SK-N-SH (cell line): ENCODE results near the gene FRMPD4. TPM values are rescaled to one million over a fixed set of nuclear protein-coding genes. Genes with fewer than 3 reads are reported as not detected.

Source experiments
- CTCF ChIA-PET: fragments of 300-600, 350-600 bp; formaldehyde crosslinking; extraction: SDS; loops from one replicate; lab custom pipeline; 2021; lab: Yijun Ruan, JAX
- POLR2A ChIA-PET: fragments of 350-600 bp; sonication (Branson Sonifier 250); formaldehyde crosslinking; extraction: SDS; loops from one replicate; lab custom pipeline; 2020; ENCODE audit warnings: antibody characterized with exemption, inconsistent platforms; lab: Yijun Ruan, JAX
- DNase-seq: peaks from one replicate; pipeline ENCODE4 v3.0.0; 2012
- H2AFZ ChIP-seq: fragments of 200-600 bp; sonication (generic); 2 replicates; pipeline ENCODE4 v1.8.1; 2016; ENCODE audit warnings: antibody characterized with exemption, mild to moderate bottlenecking, low read depth
- H3F3A ChIP-seq: fragments of 200-600 bp; sonication (generic); replicated peaks from 2 replicates; pipeline ENCODE3; 2016; ENCODE audit warnings: antibody characterized with exemption, mild to moderate bottlenecking; ENCODE audit not compliant: insufficient read depth
- H3K27ac ChIP-seq, 2 experiments: fragments of 200-500 bp in 1 of 2; fragments of 200-600 bp in 1 of 2; sonication (Bioruptor generic) in 1 of 2; sonication (generic), shearing (Covaris generic) in 1 of 2; 2 replicates each; pipeline versions ENCODE4 v1.5.1 to v1.6.1; 2014 to 2016; ENCODE audit warnings: low read depth in 2 of 2, inconsistent platforms in 1 of 2, low read length in 1 of 2, mild to moderate bottlenecking in 1 of 2, mixed read lengths in 1 of 2
- H3K27me3 ChIP-seq: fragments of 200-600 bp; sonication (generic), shearing (Covaris generic); 2 replicates; pipeline ENCODE4 v1.6.1; 2016; ENCODE audit warnings: mixed run types; ENCODE audit not compliant: insufficient read depth
- H3K36me3 ChIP-seq, 2 experiments: fragments of 200-500 bp in 1 of 2; fragments of 200-600 bp in 1 of 2; sonication (Bioruptor generic) in 1 of 2; sonication (generic) in 1 of 2; replicated peaks in 1 of 2; 2 replicates each; pipeline versions ENCODE3 to v1.5.1; 2014 to 2016; ENCODE audit warnings: low read length in 1 of 2, mild to moderate bottlenecking in 1 of 2; ENCODE audit not compliant: insufficient read depth in 2 of 2, control insufficient read depth in 1 of 2
- H3K4me1 ChIP-seq, 2 experiments: fragments of 200-500 bp in 1 of 2; fragments of 200-600 bp in 1 of 2; sonication (Bioruptor generic) in 1 of 2; sonication (generic), shearing (Covaris generic) in 1 of 2; 2 replicates each; pipeline versions ENCODE4 v1.5.1 to v1.6.1; 2014 to 2016; ENCODE audit warnings: low read depth in 1 of 2, low read length in 1 of 2, mixed run types in 1 of 2; ENCODE audit not compliant: insufficient read depth in 2 of 2, control insufficient read depth in 1 of 2
- H3K4me2 ChIP-seq: fragments of 200-600 bp; sonication (generic), shearing (Covaris generic); 2 replicates; pipeline ENCODE4 v1.6.1; 2017; ENCODE audit warnings: mixed run types
- H3K4me3 ChIP-seq, 2 experiments: fragments of 200-500 bp in 1 of 2; fragments of 200-600 bp in 1 of 2; sonication (Bioruptor generic) in 1 of 2; sonication (generic), shearing (Covaris generic) in 1 of 2; 2 replicates each; pipeline versions ENCODE4 v1.5.1 to v1.8.1; 2014 to 2016; ENCODE audit warnings: low read depth in 2 of 2, inconsistent platforms in 1 of 2, low read length in 1 of 2, mild to moderate bottlenecking in 1 of 2, mixed read lengths in 1 of 2, moderate library complexity in 1 of 2
- H3K79me2 ChIP-seq: fragments of 200-600 bp; sonication (generic); 2 replicates; pipeline ENCODE4 v1.8.1; 2017; ENCODE audit warnings: mild to moderate bottlenecking; ENCODE audit not compliant: insufficient read depth
- H3K9ac ChIP-seq: fragments of 200-600 bp; sonication (generic); 2 replicates; pipeline ENCODE4 v1.6.1; 2017; ENCODE audit warnings: mixed run types
- H3K9me2 ChIP-seq: fragments of 200-600 bp; sonication (generic); 2 replicates; pipeline ENCODE4 v1.6.1; 2017; ENCODE audit warnings: mixed run types
- H3K9me3 ChIP-seq: fragments of 200-600 bp; sonication (generic); 2 replicates; pipeline ENCODE4 v1.6.1; 2017; ENCODE audit warnings: mixed run types, mild to moderate bottlenecking, moderate library complexity
- H4K20me1 ChIP-seq: fragments of 200-600 bp; sonication (generic); 2 replicates; pipeline ENCODE4 v1.6.1; 2017; ENCODE audit warnings: mild to moderate bottlenecking, mixed run types; ENCODE audit not compliant: insufficient read depth
- CTCF ChIP-seq: fragments of 200-600 bp; sonication (generic); IDR thresholded peaks from 2 replicates; pipeline ENCODE4 v1.6.1; 2017; ENCODE audit warnings: antibody characterized with exemption, mild to moderate bottlenecking, moderate library complexity
- EP300 ChIP-seq, 2 experiments: IDR thresholded peaks; 2 replicates each; pipeline versions ENCODE4 v1.4.0 to v1.6.1; 2012; ENCODE audit warnings: borderline replicate concordance in 1 of 2, low read depth in 1 of 2, low read length in 1 of 2
- EZH2phosphoT487 ChIP-seq: fragments of 200-600 bp; sonication (generic); IDR thresholded peaks from 2 replicates; pipeline ENCODE4 v1.6.1; 2017; ENCODE audit warnings: low read depth, mixed run types, mild to moderate bottlenecking, antibody characterized with exemption, moderate library complexity, borderline replicate concordance
- FOXJ3 ChIP-seq: sonication (generic); formaldehyde crosslinking; IDR thresholded peaks from 2 replicates; pipeline ENCODE4 v1.5.1; 2020; ENCODE audit warnings: mild to moderate bottlenecking, missing genetic modification reagents
- FOXM1 ChIP-seq: IDR thresholded peaks from 2 replicates; pipeline ENCODE4 v1.4.0; 2012; ENCODE audit warnings: low read depth, mild to moderate bottlenecking
- GATA2 ChIP-seq: sonication (generic); formaldehyde crosslinking; IDR thresholded peaks from 2 replicates; pipeline ENCODE4 v1.5.0; 2020; ENCODE audit warnings: mild to moderate bottlenecking, missing genetic modification reagents
- MAX ChIP-seq: IDR thresholded peaks from 2 replicates; pipeline ENCODE4 v1.4.0; 2012; ENCODE audit warnings: low read depth
- MXI1 ChIP-seq: IDR thresholded peaks from 2 replicates; pipeline ENCODE4 v1.6.1; 2012; ENCODE audit warnings: mild to moderate bottlenecking, low read depth, low read length, improper control_type of control experiment
- PBX3 ChIP-seq: IDR thresholded peaks from 2 replicates; pipeline ENCODE4; 2012
- RCOR1 ChIP-seq: fragments of 150-350 bp; IDR thresholded peaks from 2 replicates; pipeline ENCODE4 v1.6.1; 2017; ENCODE audit warnings: antibody characterized with exemption, low read length
- RXRA ChIP-seq: IDR thresholded peaks from 2 replicates; pipeline ENCODE4 v1.4.0; 2012; ENCODE audit warnings: low read depth, mild to moderate bottlenecking, borderline replicate concordance
- SIN3A ChIP-seq: IDR thresholded peaks from 2 replicates; pipeline ENCODE4 v1.6.1; 2012; ENCODE audit warnings: low read depth, mild to moderate bottlenecking, low read length, moderate library complexity, borderline replicate concordance
- SMC3 ChIP-seq: IDR thresholded peaks from 2 replicates; pipeline ENCODE4 v1.6.1; 2012; ENCODE audit warnings: low read depth, low read length, improper control_type of control experiment
- TAF1 ChIP-seq: IDR thresholded peaks from 2 replicates; pipeline ENCODE4 v1.6.1; 2012; ENCODE audit warnings: low read depth, mild to moderate bottlenecking, low read length, moderate library complexity, borderline replicate concordance
- TCF12 ChIP-seq: IDR thresholded peaks from 2 replicates; pipeline ENCODE4 v1.4.0; 2012
- TEAD4 ChIP-seq: IDR thresholded peaks from 2 replicates; pipeline ENCODE4 v1.4.0; 2012; ENCODE audit warnings: mild to moderate bottlenecking, borderline replicate concordance; ENCODE audit not compliant: insufficient read depth
- ZBTB33 ChIP-seq: IDR thresholded peaks from 2 replicates; pipeline ENCODE4 v1.4.0; 2012; ENCODE audit warnings: low read depth, borderline replicate concordance
- WGBS: methylation state at CpG from one replicate; pipeline ENCODE4 v1.1.6; 2017; ENCODE audit warnings: low lambda C conversion rate; 5-methylcytosine and 5-hydroxymethylcytosine counted together
- polyA plus RNA-seq, 3 experiments: library from polyadenylated mRNA; depleted of rRNA; stranded (reverse); fragments of >200 nt; gene quantifications; 2 replicates each; pipeline ENCODE4 v1.2.3, GENCODE V29; 2012

FRMPD4 gene
- polyA plus RNA-seq, 1 of the 3 experiments (the other 2 are of a cell fraction), result not detected

GRCh38 chrX:12423346-12423745 is 285.1 kb downstream of the FRMPD4 start:
- no peak overlapping the region for H3K4me2 ChIP-seq
- H3K79me2 ChIP-seq, result no peaks in the 10 kb centered on the region
- H3K27ac ChIP-seq, result no peak overlapping the region
- no peaks in the 10 kb centered on the region for H3F3A ChIP-seq
- no peak for DNase-seq
- no peak overlapping the region for H3K4me3 ChIP-seq
- H3K36me3 ChIP-seq, result no peaks in the 10 kb centered on the region
- H2AFZ ChIP-seq, result no peak overlapping the region
- 6% methylated on average over 1 of the region's 1 CpG for WGBS
- no peaks in the 10 kb centered on the region for H4K20me1 ChIP-seq
- peaks cover 7% of the 10 kb centered on the region; the same call in 1 of the 2 replicates for H3K27me3 ChIP-seq
- no peaks in the 10 kb centered on the region for H3K4me1 ChIP-seq
- H3K9me2 ChIP-seq, result no peaks in the 10 kb centered on the region
- ChIA-PET CTCF (interaction anchor here (1.0 kb wide), 1 partner anchor 216 kb away, joined by 3 read pairs; no protein-coding TSS in a partner anchor), POLR2A (no interaction called here)
- TF ChIP-seq TAF1 (no peak), PBX3 (no peak), SIN3A (no peak), MXI1 (no peak), TCF12 (no peak), GATA2 (CRISPR knock-in tag) (no peak), ZBTB33 (no peak), CTCF (no peak), RCOR1 (no peak), TEAD4 (no peak), MAX (no peak), SMC3 (no peak), EP300 (IDR thresholded peaks at IDR 0.05; ENCODE audit: borderline replicate concordance in 1 of 2, low read depth in 1 of 2, low read length in 1 of 2) (no peak), FOXM1 (no peak), EZH2phosphoT487 (no peak), RXRA (no peak), FOXJ3 (CRISPR knock-in tag) (no peak)
- H3K9me3 ChIP-seq, result no peaks in the 10 kb centered on the region
- no peak overlapping the region for H3K9ac ChIP-seq
